ENCODE data around the gene SKIC3.

The SKIC3 gene

DNA sequence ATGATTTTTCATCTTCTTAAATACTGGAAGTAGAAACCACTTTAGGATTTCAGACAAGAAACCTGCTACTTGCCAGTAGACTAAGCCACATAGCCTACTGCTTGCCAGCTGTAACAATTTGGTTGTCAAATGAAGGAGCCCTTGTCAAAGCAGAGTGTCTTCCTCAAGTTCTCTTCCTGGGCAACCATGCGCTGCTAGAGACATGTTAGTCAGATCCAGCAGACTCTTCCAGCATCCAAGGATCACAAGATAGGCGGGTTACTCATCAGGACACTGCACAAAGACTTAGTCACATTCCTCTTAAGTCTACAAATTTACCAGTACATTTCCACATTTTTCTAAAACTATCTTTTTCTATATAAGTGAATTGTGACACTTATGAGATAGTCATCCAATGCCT, 24.4 kb downstream of the SKIC3 start:
- DNase-seq: no peak

DNA sequence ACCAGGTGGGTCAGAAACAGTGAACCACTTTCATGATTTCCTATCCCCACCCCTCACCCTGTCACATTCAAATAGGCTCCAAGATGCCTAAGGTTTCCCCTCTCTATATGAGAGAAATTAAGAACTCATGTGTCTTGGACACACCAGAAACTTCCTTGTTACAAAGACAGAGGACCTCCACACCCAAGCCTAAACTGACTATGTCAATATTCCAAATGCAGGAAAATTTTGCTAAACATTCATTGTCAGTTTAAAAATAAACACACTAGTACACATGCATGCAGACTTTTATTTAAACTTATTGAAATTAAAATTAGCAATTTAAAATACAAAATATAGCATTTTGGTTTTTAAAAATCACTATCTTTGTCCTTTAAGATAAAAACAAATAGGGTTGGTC, 26.2 kb downstream of the SKIC3 start:
- DNase-seq: no peak

GRCh38 chr5:95526871-95527270, 27.9 kb downstream of the SKIC3 start:
- DNase-seq: no peak

- no peak for DNase-seq
These were observed 30.4 kb downstream of the SKIC3 start for GRCh38 chr5:95524423-95524822.

- DNase-seq: no peak
These were observed 34.6 kb downstream of the SKIC3 start for GRCh38 chr5:95520206-95520605.

DNA sequence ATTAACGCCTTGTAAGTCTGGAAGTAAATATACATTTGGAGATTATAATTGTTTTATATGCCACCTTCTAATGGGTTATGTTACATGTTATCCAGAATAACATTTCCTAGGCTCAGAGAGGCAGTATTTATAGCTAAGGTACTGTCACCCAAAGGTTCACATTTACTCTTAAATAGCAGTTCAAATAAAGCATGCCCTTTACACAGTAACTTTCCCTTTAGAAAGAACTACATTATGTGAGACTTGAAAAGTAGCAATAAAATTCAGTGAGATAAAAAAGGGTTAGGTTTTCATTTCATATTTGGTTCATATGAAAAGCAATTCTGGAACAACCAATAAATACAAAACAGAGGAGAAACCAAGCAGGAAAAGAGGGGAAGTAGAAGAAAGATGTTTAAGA, 35.1 kb downstream of the SKIC3 start:
- no peak for DNase-seq

DNA sequence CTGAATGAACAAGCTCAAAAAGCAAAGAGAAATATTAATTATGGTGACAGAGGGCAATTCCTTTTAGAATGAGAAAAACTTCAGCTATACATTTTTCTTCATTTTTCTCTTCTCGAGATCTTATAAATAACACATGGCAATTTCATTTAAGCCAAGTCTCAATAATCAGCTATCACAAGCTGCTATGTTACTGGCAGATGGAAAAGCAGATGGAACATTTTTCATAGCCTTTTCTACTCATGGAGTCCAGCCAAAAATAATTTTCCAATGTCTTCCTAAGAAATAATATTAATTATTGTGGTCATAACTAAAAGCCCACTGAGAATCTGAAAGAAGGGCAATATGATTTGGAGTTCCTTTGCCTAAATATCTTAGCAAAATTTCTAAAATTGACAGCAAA, 35.6 kb downstream of the SKIC3 start:
- DNase-seq: no peak

DNA sequence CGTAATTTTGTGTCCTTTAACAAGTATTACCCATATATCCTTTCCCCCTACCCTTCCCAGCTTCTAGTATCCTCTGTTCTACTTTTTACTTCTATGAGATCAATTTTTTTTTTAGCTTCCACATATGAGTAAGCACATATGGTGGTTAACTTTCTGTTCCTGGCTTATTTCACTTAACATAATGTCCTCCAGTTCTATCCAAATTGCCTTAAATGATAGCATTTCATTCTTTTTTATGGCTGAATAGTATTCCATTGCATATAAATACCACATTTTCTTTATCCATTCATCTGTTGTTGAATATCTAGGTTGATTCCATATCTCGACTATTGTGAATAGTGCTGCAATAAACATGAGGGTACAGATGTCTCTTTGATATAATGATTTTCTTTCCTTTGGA, 36.4 kb downstream of the SKIC3 start:
- DNase-seq: no peak

DNA sequence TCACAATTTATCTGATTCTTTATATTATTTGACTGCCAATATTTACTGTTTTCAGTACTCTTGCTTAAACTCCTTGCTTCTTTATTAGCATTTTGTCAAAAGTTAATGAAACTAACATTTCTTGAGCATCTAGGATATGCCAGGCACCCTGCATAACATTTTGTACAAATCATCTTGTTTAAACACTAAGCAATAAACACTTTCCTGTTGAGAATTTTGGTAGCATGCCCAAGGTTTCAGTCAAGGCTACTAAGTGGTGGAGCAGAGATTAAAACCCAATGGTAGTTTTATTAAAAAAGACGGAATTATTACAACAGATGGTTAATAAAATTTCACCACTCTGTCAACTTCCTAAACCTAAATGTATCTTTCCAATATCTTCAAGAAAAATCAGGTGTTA, 43.2 kb downstream of the SKIC3 start:
- no peak for DNase-seq

DNA sequence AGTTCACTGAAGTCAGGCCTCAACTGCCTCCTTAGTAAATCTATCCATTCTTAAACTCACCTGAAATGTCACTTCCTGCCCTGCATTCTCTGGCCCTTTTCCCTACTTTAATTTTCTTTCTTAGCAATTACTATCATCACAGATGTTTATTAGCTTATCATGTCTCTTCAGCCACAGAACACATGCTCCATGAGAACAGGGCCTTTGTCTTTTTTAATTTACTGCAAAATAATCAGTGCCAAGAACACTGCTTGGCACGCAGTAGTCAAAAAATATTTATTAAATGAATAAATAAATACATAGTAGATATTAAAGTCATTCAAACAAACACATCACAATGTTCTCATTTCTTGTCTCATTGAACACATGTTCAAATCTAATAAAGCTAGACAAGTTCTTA, 46.2 kb downstream of the SKIC3 start:
- no peak for DNase-seq
